Activated CD8-positive, alpha-beta memory T cell treated with anti-CD3 and anti-CD28 coated beads for 48 hours (primary cell): Measurements from ENCODE around the gene SLC39A10.
"Not testable (repeated sequence)": the region's sequence is repeated elsewhere in the genome, so short reads cannot be mapped to it uniquely, and the experiment has no call there.

Experiments
- DNase-seq, 3 experiments: peaks; one replicate each; pipeline ENCODE4 v3.0.0-alpha.2; 2020; ENCODE audit warnings: low read depth in 2 of 3, low spot score in 2 of 3

SLC39A10 gene

DNA sequence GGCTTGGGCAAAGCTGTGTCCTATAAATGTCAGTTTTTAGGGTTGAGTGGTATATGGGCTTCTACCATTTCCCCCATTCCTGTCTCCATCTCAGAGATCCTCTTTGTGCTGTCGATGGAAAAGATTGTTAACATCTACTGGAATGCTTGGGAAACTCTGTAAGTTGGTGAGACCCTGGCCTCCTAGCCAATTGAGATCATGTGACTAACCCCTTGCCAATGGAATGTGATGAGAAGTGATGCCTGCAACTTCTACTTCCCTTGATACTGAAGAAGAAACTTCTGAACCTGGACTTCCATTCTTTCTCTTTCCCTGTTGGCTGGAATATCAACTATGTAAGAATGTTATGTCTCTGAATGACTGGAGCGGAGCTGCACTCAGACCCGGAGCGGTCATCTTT, 14.5 kb downstream of the SLC39A10 start:
- no peak for DNase-seq

DNA sequence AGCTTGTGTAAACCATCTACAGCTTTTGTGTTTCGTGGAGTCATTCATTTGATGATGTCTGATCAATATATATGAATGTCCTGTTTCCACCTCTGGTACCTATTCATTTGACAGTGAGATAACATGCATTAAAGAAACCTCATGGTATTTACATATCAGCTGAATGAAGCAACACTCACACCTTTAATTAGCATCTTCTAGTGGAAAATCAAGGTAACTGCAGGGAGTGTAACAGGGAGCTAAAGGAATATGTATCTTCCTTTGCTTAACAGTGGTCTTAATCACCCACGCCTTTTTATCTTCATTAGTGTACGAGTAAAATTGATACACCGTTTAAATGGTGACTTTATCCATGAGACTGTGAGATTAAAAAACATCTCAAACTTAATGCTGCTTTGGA, 15.6 kb downstream of the SLC39A10 start:
- no peak for DNase-seq

DNA sequence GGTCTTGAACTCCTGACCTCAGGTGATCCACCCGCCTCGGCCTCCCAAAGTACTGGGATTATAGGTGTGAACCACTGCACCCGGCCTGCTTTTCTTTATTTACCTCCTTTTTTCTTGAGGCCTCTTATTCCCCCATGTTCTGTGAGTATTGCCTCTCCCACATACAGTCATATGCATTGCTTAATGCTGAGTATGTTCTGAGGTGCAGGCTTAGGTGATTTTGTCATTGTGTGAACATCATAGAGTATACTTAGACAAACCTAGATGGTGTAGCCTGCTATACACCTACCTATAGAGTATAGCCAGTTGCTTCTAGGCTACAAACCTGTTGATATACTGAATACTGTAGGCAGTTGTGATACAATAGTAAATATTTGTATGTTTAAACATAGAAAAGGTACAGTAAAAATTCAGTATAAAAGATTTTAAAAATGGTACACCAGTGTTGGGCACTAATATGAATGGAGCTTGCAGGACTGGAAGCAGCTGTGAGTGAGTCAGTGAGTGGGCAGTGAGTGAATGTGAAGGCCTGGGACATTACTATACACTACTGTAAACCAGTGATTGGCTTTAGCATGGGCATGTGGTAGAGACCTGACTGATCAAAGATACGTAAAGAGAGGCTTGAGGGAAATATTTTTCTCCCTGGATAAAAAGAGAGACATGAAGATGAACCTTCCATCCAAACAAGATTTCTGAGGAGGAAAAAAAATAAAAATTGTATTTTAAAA, 17.6 kb downstream of the SLC39A10 start:
- DNase-seq: no peak

DNA sequence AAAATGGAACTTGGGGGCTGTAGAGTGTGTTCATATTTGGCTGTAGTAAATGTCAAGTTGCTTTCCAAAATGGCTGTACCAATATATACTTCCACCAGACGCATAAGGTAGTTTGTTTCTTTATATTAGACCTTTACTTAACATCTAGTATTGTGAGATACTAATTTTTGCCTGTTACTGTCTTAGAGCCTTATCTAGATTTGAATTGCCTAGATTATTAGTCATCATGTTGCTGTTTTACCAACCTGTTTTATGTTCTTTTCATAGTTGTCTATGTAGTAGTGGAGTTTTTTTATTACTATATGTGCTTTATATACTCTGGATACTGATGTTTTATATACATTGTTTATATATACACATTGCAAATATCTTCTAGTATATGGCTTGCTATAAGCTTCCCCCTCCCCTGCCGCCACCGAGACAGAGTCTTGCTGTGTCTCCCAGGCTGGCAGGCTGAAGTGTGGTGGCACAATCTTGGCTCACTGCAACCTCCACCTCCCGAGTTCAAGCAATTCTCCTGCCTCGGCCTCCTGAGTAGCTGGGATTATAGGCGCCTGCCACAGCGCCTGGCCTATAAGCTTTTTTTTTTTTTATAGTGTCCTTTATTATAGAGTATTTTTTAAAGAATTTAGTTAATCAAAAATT, 18.9 kb downstream of the SLC39A10 start:
- DNase-seq: no peak

DNA sequence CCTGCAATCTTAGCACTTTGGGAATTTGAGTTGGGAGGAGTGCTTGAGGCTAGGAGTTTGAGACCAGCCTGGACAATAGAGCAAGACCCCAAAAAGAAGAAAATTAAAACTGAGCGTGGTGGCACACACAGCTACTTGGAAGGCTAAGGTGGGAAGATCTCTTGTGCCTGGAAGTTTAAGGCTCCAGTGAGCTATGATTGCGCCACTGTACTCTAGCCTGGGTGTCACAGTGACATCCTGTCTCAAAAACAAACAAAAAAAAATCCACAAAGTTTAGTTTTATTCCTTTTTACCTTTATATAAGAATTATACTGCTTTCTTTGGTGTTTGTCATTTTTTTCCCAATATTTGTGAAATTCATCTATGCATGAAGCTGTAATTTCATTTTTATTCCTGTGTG, 20.3 kb downstream of the SLC39A10 start:
- DNase-seq: no peak

DNA sequence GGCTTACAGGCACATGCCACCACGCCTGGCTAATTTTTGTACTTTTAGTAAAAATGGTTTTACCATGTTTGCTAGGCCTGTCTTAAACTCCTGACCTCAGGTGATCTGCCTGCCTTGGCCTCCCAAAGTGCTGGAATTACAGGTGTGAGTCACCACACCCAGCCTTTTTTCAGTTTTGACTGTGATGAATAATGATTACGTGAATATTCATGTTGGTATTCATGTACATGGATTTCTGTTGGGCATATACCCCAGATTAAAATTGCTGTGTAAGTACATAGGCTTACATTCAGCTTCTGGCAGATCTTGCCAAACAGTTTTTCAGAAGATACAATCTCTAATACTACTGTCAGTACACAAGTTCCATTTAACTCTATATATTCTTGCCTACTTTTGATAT, 20.9 kb downstream of the SLC39A10 start:
- no peak for DNase-seq

DNA sequence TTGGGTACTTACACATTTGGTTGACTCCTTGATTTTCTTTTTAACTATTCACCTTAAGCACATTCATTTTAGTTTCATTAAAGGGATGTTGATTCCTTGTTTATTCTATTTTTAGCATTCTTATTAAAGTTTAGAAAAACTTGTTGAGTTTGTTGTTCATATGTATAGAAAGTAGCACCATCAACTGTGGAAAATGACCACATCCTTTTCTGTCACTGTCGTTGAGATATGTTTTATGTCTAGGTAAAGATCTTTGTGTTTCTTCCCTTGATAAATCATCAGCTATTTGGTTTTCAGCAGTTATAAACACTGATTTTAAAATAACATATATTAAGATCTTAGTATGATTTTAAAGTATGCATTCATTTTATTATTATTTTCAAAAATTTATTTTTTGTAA, 25.1 kb downstream of the SLC39A10 start:
- DNase-seq: no peak

DNA sequence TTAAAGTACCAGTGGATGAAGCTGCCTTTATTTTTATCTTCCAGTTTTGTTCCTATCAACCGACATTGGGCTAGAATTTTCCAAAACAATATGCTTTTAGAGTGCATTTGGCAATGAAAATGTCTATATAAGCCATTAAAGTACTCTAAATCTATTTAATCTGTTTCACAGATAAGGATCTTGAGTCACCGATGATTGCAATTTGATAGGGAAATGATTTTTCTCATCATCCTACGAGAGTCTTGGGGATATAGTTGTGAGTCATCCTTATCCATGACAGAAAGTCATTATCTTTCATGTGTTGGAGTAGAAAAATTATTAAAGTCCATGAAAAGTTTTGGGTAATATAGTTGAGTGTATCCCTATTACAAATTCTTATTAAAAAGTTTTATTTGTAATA, 26.1 kb downstream of the SLC39A10 start:
- DNase-seq: no peak

DNA sequence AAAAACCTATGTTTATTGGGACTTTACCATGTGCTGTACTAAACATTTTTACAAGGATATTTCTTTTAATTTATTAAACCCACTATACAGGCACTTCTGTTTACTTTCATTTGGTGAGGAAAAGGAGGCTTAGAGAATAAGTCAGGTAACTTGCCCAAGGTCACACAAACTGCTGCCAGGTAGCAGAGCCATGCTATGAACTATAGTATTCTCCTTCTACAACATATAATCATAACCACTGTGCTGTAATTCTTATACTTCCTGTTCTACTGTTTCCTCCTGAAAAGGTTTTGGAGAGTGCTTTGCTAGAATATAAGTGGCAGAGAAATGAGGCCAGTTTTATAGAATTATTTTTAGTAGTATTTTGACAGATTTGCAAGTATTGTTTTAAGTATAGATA, 29.5 kb downstream of the SLC39A10 start:
- no peak for DNase-seq

DNA sequence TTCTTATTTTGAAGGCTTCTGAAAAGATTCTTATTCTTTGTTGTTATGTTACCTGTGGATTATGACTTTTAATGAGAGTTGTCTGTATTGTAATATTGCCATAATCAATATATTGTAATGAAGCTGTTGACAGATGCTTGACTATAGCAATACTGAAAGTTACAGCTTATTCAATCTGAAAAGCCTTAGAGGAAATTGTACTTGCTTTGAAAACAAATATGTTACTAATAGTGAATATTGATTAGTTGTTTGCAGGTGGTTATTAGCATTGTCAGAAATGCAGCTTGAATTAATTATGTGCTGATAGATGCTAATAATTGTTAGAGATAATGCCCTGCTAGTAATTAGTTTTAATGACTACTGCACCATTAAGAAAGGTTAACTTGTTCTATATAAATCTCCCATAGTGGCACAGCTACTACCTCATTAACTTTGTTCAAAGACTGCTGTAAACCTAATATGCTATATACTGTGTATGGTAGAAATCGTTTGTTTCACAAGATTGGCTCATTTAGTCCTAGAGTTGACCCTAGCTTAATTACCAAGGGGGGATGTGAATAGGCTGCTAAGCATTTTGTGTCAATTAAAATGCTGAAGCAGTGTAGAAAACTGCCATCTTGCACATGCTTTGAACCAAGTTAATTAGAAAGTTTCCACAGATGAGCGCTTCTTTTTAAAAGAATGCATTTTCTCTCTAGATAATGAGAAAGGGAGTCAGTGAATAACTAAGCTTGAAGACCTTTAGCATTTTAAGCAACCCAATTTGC, 30.5 kb downstream of the SLC39A10 start:
- DNase-seq: no peak

DNA sequence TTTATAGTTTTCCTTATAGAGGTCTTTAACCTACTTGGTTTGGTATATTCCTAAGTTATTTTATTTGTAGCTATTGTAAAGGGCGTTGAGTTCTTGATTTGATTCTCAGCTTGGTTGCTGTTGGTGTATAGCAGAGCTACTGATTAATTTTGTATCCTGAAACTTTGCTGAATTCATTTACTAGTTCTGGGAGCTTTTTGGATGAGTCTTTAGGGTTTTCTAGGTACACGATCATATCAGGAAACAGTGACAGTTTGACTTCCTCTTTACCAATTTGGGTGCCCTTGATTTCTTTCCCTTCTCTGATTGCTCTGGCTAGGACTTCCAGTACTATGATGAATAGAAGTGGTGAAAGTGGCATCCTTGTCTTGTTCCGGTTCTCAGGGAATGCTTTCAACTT, 35.5 kb downstream of the SLC39A10 start:
- DNase-seq: not testable (repeated sequence)

DNA sequence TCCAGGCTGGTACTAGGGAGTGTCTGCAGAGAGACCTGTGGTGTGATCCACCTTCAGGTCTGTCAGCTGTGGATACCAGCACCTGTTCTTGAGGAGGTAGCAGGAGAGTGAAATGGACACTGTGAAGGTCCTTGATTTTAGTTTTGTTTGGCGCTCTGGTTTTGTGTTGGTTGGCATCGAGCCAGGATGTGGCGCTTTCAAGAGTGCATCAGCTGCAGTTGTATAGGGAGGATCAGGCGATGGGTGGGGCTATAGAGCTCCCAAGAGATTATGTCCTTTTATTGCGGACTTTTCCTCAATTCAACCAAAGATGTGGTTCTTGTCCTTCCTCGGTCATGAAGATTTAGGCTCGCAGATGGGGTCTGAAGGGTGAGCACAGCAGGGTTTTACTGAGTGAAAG, 37.5 kb downstream of the SLC39A10 start:
- DNase-seq: no peak

DNA sequence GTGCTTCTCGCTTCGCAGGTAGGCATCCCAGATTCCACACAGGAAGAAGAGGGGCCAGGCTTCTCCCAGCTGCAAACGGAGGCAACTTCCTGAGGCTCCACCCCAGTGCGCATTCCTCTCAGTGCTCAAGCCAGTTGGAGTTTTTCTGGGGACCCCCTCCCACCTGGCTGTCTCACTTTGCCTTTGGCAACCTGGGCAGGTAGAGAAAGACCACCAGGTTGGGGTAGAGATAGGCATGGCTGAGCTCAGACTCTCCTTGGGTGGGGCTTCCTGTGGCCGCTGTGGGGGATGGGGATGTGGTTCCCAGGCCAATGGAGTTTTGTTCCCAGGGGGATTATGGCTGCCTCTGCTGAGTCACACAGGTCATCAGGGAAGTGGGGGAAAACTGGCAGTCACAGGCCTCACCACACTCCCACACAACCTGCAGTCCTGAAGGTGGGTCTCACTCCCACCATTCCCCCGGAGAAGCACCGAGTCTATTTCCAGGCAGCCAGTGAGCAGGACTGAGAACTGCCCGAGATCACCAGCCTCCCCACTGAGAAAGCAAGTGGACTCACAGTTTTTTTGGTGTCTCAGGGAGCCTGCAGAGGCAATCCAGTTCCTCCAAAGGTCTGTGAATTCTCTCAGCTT, 38.1 kb downstream of the SLC39A10 start:
- no peak for DNase-seq

DNA sequence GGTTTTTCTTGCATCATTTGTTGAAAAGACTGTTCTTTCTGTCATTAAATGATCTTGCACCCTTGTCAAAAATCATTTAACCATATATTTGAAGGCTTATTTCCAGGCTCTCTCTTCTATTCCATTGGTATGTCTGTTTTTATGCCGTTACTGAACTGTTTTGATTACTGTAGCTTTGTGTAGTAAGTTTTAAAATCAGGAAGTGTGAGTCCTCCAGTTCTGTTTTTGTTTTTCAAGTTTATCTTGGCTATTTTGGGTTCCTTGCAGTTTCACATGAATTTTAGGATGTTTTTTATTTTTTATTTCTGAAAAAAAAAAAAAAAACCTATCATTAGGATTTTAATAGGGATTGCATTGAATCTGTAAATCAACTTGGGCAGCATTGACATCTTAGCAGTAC, 39.0 kb downstream of the SLC39A10 start:
- no peak for DNase-seq

DNA sequence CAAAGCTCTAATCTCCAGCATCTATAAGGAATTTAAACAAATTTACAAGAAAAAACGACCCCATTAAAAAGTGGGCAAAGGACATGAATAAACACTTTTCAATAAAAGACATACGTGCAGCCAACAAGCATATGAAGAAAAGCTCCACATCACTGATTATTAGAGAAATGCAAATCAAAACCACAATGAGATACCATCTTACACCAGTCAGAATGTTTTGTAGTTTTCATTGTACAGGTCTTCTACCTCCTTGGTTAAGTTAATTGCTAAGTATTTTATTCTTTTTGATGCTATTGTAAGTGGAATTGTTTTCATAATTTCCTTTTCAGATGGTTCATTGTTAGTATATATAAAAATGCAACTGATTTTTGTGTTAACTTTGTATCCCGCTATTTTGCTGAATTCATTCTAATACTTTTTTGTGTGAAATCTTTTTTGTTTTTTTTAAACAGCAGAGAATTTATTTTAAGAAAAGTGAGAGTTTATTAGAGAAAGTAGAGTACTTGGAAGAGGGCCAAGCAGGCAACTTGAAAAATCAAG, 40.7 kb downstream of the SLC39A10 start:
- DNase-seq: no peak

DNA sequence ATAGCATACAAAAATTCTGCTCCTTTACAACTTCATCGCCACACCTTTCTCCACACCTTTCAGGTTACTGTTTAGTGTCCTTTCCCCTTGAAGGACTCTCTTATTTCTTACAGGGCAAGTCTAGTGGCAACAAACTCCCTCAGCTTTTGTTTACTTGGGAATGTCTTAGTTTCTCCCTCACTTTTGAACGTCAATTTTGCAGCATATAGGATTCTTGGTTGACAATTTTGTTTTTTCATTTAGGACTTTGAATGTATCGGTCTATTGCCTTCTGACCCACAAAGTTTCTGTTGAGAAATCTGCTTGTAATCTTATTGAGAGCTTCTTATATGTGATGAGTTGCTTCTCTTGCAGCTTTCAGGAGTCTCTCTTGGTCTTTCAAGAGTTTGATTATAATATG, 43.5 kb downstream of the SLC39A10 start:
- no peak for DNase-seq

DNA sequence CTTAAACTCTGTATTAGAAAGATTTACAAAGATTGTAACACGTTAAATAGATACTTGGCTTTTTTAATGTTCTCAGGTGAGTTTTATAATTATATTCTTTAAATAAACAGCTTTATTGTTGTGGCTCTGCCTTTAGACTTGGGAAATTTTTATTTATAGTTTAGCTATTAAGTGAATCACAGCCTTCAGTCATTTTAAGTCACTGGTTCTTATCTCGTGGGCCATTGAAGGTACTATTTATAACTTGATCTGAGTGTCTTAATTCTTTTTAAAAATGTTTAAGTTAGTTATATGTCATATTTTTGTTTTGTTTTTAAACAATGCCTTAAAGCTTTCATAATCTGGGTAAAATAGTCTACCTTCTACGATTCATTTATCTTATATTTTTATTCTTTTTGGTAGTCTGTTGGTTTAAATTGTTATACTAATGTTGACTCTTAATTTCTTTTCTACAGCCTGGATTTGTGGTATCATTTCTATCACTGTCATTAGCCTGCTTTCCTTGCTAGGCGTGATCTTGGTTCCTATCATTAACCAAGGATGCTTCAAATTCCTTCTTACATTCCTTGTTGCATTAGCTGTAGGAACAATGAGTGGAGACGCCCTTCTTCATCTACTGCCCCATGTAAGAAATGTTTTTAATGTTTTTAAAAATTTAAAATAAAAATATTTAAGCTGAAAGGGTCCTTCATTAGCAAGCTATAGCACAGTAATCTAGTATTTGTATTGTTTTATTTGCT, 49.3 kb downstream of the SLC39A10 start:
- DNase-seq: no peak

DNA sequence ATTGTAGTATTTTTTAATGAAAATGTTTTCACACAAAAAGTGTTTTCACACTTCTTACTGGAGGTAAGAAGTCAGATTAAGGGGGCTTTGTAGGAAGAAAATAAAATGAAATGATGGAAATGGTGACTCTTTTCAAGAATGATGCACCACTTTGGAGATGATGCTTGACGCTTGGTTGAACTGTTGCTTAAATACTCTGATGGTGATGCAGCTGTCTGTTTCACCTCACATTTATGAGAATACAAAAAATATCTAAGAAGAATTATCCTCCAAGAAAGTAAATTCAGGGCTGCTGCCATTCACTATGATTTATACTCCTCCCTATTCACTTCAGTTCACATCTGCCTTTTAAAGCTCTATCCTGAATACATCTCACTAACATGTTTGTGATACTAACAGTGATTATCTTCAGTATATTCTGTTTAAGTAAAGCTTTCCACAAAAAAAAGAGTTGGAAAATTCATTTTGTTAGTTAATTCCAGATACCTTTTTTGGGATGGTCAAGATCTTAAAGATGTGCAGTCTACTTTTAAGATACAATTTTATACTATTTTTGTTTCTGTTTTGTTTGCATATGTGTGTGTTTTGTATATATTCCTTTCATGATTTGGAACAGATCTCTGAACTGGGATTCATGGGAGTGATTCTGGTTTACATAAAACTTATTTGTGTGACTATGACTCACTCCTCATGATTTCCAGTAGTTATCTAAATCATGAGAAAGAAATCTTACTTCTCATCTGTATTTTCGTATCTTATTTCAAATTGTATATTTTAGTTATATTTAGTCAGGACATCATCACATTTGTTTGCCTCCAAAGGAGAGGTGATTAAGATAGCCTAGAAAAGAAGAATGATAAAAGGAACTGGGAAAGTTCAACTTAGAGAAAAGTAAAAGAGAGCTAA, 53.1 kb downstream of the SLC39A10 start:
- no peak for DNase-seq

DNA sequence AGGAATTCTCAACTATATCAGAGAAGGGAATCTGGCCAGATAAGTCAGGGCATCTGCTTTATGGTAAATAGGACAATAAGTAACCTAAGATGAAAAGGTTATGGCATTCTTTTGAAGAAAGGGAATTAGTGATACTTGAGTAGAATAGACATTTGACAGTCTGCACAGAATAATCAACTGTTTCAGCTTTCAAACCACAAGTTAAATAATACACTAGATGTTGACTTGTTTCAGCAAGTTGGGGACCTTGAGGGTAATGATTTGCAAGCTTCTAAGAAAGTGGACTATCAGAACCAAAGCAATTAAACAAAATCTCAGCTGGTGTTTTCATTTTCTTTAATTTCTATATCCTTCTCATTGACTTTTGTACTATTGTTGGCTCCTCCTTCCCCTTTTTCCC, 54.5 kb downstream of the SLC39A10 start:
- no peak for DNase-seq

DNA sequence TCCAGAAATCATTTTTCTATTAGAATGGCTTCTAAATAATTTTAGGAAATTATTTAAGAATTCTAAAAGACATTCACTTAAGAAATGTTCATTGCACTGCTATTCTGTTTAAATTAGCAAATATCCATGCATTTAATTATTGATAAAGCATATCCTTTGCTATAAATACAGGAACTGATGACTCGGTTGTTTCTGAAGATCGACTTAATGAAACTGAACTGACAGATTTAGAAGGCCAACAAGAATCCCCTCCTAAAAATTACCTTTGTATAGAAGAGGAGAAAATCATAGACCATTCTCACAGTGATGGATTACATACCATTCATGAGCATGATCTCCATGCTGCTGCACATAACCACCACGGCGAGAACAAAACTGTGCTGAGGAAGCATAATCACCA, 59.4 kb downstream of the SLC39A10 start:
- DNase-seq: no peak
